Spleen (tissue), 11 donors: ENCODE measurements around the gene ACTN4. TPM values are rescaled to one million over a fixed set of nuclear protein-coding genes. Genes with fewer than 3 reads are reported as not detected.

ENCODE experiments used
- DNase-seq: peaks from one replicate; pipeline ENCODE4 v3.0.0-alpha.2; 2020
- H3K27ac ChIP-seq, 8 donors: fragments of 200-600 bp; sonication (generic) in 7 of 8; 1 replicate in 4 of 8; 2 replicates in 4 of 8; pipeline versions ENCODE4 v1.5.0 to v1.8.0; 2016 to 2021; ENCODE audit warnings: inconsistent platforms in 4 of 8, mild to moderate bottlenecking in 4 of 8, moderate library complexity in 1 of 8
- H3K27me3 ChIP-seq, 7 donors: fragments of 200-600 bp; sonication (generic) in 6 of 7; replicated peaks in 1 of 7; 1 replicate in 4 of 7; 2 replicates in 3 of 7; pipeline versions ENCODE4 v1.5.0 to v1.8.0; 2016 to 2021; ENCODE audit warnings: inconsistent platforms in 3 of 7, mild to moderate bottlenecking in 1 of 7
- H3K36me3 ChIP-seq, 6 donors: fragments of 200-600 bp; sonication (generic) in 5 of 6; 1 replicate in 4 of 6; 2 replicates in 2 of 6; pipeline versions ENCODE4 v1.5.0 to v1.8.0; 2016 to 2021; ENCODE audit warnings: inconsistent platforms in 2 of 6
- H3K4me1 ChIP-seq, 6 donors: fragments of 200-600 bp; sonication (generic) in 5 of 6; 1 replicate in 3 of 6; 2 replicates in 3 of 6; pipeline versions ENCODE4 v1.5.0 to v1.8.0; 2016 to 2021; ENCODE audit warnings: inconsistent platforms in 3 of 6
- H3K4me3 ChIP-seq, 8 donors: fragments of 200-600 bp; sonication (generic) in 7 of 8; 1 replicate in 4 of 8; 2 replicates in 4 of 8; pipeline versions ENCODE4 v1.5.0 to v1.8.0; 2016 to 2021; ENCODE audit warnings: inconsistent platforms in 4 of 8, mild to moderate bottlenecking in 4 of 8, moderate library complexity in 2 of 8
- H3K9me3 ChIP-seq, 8 donors: fragments of 200-600 bp; sonication (generic) in 7 of 8; 1 replicate in 4 of 8; 2 replicates in 4 of 8; pipeline versions ENCODE4 v1.5.0 to v1.8.0; 2016 to 2021; ENCODE audit warnings: inconsistent platforms in 4 of 8
- CTCF ChIP-seq, 11 experiments: fragments of 200-600 bp in 7 of 11; fragments of 450-650 bp in 4 of 11; sonication (generic) in 4 of 11; IDR thresholded peaks in 8 of 11; conservative IDR thresholded peaks in 3 of 11; 1 replicate in 7 of 11; 2 replicates in 4 of 11; pipeline versions ENCODE4 v1.4.0 to v1.8.0; 2016 to 2021; ENCODE audit warnings: antibody characterized with exemption in 11 of 11, inconsistent platforms in 4 of 11, mild to moderate bottlenecking in 1 of 11
- POLR2A ChIP-seq, 3 donors: fragments of 450-650 bp; IDR thresholded peaks; one replicate each; pipeline ENCODE4 v1.5.1; 2017; ENCODE audit warnings: antibody characterized with exemption in 3 of 3, mild to moderate bottlenecking in 1 of 3
- POLR2AphosphoS5 ChIP-seq, 3 donors: sonication (generic); formaldehyde crosslinking; IDR thresholded peaks; one replicate each; pipeline ENCODE4 v1.5.1; 2017; ENCODE audit warnings: antibody characterized with exemption in 3 of 3
- WGBS, 5 donors: extraction: QIAGEN DNeasy Blood & Tissue Kit in 3 of 5; methylation state at CpG; one replicate each; pipeline versions ENCODE4 v1.1.5 to v1.1.7; 2013 to 2018; 5-methylcytosine and 5-hydroxymethylcytosine counted together
- intact Hi-C: fragments of 100-400 bp; cut with DNase I; formaldehyde crosslinking; loops from one replicate; pipeline ENCODE4 v1.15.0; 2023; ENCODE audit warnings: low total_unique reads
- polyA plus RNA-seq, 3 donors: library from polyadenylated mRNA; stranded (reverse); fragments of 200-250 nt; gene quantifications; one replicate each; pipeline ENCODE4 v1.2.1, GENCODE V29; 2013
- total RNA-seq, 7 donors: library from RNA; depleted of rRNA in 3 of 7; stranded (reverse); fragments of >200 nt in 3 of 7; fragmentation: NEBNext Ultra II Directional in 4 of 7; extraction: Animal tissue kit (Norgen Biotek cat#: 25700) in 4 of 7; gene quantifications; one replicate each; pipeline versions ENCODE4 v1.1.0 to v1.2.1, GENCODE V29; 2016 to 2021
- donor health status: healthy with polysubstance abuse.
- donor health status: DM: no; HTN: no; CAD: no; lungs with moderate emphysema.
- donor health status: DM: no; HTN: no; CAD: no.
- donor health status: Bipolar disorder and iron deficiency.
- donor health status: healthy.
- donor health status: DM: no; HTN: no; CAD: no.
- donor health status: DM: yes; HTN: yes; CAD: no.

The ACTN4 gene
- total and polyA plus RNA-seq, 10 donors = 39.3 to 621 (median 408) TPM

DNA sequence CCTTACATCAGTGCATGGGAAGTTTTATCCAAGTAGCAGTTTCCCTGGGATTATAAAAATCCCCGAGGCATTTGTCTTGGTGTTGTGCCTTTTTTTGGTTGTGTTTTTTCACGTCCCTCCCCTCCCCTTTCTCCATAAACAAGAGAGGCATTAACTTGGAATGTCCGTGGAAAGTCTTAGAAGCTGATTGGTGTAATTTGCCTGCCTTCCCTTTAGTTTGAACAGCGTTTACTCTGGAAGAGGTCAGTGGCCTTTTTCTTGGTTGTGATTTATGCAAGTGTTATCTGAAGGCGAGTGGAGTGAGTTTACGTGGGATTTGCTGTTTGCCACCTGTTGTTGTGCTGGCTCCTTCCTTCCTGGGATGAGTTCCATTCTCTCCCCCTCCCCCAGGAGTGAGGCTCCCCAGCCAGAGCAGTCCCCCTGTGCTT lies 7.2 kb downstream of the ACTN4 start:
- no peak for TF ChIP-seq POLR2AphosphoS5 (IDR thresholded peaks at IDR 0.05)
- no peak for TF ChIP-seq CTCF (IDR thresholded peaks at IDR 0.05 in 8 of 11, conservative IDR thresholded peaks at IDR 0.05 in 3 of 11)
- no peak for TF ChIP-seq POLR2A (IDR thresholded peaks at IDR 0.05)
- DNase-seq = no peak
- Histone ChIP-seq H3K4me1 (peaks cover 80 to 100% (median 99%) of the 10 kb centered on the region in 6 donors), H3K27me3 (no peaks in the 10 kb centered on the region), H3K36me3 (peaks cover 0 to 36% (median 4%) of the 10 kb centered on the region in 6 donors), H3K9me3 (no peaks in the 10 kb centered on the region), H3K4me3 (no peak overlapping the region), H3K27ac (peak overlapping the region; percentile 27 to 94 (median 92))
- WGBS, 5 donors = 52 to 65% (median 58%) methylated on average over 6 of the region's 6 CpGs
- intact Hi-C loops = loop anchor here (10.0 kb wide), 1 partner anchor 50 kb away; no protein-coding TSS in a partner anchor

DNA sequence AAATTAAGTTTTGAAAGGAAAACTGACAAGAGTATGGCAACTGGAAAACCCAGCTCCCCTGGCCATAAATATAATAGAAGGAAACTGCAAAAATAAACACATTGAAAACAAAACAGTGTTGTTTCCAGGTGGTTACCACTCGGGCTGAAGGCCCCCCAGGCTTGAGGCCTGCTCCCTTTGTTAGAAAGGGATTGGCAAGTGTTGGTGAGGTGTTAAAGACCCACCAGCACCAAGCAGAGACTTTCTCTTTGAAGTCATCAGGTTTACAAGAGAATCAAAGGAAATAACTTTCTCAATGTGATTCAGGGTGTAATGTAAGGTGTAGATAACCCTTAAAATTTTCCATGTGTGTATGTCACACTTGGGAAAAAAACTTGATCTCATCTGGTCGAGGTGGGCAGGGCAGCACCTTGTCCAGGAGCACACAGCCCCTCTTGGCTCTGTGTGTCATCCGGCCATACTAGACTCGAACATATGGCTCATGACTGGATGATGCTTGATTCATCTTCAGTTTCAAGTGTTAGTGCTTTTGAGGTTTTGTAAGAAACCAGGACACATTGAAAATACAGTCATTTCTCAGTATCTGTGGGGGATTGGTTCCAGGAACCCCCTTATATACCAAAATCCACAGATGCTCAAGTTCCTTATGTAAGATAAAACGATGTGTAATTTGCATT lies 7.8 kb downstream of the ACTN4 start:
- intact Hi-C loops = loop anchor here (10.0 kb wide), 1 partner anchor 50 kb away; no protein-coding TSS in a partner anchor
- no peak overlapping the region for H3K4me3 ChIP-seq
- H3K27me3 ChIP-seq = no peaks in the 10 kb centered on the region
- peaks cover 0 to 37% (median 4%) of the 10 kb centered on the region in 6 donors for H3K36me3 ChIP-seq
- no peaks in the 10 kb centered on the region for H3K9me3 ChIP-seq
- 35 to 48% (median 44%) methylated on average over 5 of the region's 5 CpGs for whole genome bisulfite sequencing, 5 donors
- no peak for TF ChIP-seq CTCF (IDR thresholded peaks at IDR 0.05 in 8 of 11, conservative IDR thresholded peaks at IDR 0.05 in 3 of 11)
- TF ChIP-seq POLR2AphosphoS5 (IDR thresholded peaks at IDR 0.05) = no peak
- TF ChIP-seq POLR2A (IDR thresholded peaks at IDR 0.05) = no peak
- DNase-seq = no peak
- H3K27ac ChIP-seq = peak overlapping the region; percentile 27 to 94 (median 92)
- peaks cover 80 to 100% (median 99%) of the 10 kb centered on the region in 6 donors for H3K4me1 ChIP-seq

DNA sequence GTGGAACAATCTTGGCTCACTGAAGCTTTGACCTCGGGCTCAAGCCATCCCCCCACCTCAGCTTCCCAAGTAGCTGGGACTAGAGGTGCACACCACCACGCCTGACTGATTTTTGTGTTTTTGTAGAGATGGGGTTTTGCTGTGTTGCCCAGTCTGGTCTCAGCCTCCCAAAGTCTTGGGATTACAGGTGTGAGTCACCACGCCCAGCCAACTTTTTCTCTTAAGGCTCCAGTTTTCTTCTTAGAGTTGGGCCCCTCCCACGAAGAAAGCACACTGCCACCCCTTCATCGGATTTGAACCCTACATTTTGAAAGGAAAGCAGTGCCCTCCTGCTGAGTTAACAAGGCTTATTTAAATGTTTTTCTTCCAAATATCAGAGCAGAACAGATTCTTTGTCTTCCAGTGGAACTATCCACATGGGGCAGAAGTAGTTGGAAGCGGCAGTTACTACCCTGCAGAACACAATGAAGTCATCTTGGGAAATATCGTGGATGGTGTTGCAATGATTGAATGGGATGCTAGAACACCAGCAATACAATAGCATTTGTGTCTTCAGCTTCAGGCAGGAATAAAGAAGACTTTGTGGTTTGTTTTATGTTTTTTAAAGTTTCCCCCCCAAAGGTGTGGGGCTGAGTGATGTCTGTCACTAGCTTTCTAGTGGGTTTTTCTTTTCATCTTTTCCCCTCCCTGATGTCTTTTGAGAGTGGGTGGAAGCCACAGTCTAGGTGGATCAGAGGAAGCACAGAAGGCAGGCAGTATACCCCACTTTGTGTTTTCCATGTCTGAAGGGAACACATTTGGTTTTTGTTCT lies 8.9 kb downstream of the ACTN4 start:
- TF ChIP-seq POLR2A (IDR thresholded peaks at IDR 0.05) = no peak
- peak in 1 of 3 donors; percentile 9 for TF ChIP-seq POLR2AphosphoS5 (IDR thresholded peaks at IDR 0.05)
- Histone ChIP-seq H3K27ac (peak overlapping the region in 7 of 8 donors; percentile 83 to 94 (median 93)), H3K4me3 (no peak overlapping the region), H3K27me3 (no peaks in the 10 kb centered on the region), H3K9me3 (no peaks in the 10 kb centered on the region), H3K36me3 (peaks cover 0 to 48% (median 4%) of the 10 kb centered on the region in 6 donors), H3K4me1 (peaks cover 76 to 100% (median 99%) of the 10 kb centered on the region in 6 donors)
- 59 to 79% (median 64%) methylated on average over 7 of the region's 7 CpGs for WGBS, 5 donors
- DNase-seq = no peak
- intact Hi-C loops = loop anchor here (10.0 kb wide), 1 partner anchor 48 kb away; no protein-coding TSS in a partner anchor

GRCh38 chr19:38657633-38658222 lies 10.3 kb downstream of the ACTN4 start:
- Histone ChIP-seq H3K4me1 (peaks cover 75 to 100% (median 98%) of the 10 kb centered on the region in 6 donors), H3K27ac (peak overlapping the region in 7 of 8 donors; percentile 83 to 94 (median 93)), H3K27me3 (no peaks in the 10 kb centered on the region), H3K36me3 (peaks cover 0 to 58% (median 4%) of the 10 kb centered on the region in 6 donors), H3K9me3 (no peaks in the 10 kb centered on the region), H3K4me3 (no peak overlapping the region)
- 52 to 65% (median 56%) methylated on average over 8 of the region's 8 CpGs for WGBS, 5 donors
- intact Hi-C loops = loop anchor here (10.0 kb wide), 1 partner anchor 47 kb away; no protein-coding TSS in a partner anchor
- TF ChIP-seq POLR2A (IDR thresholded peaks at IDR 0.05) = no peak
- peak in 1 of 3 donors; percentile 12 for TF ChIP-seq POLR2AphosphoS5 (IDR thresholded peaks at IDR 0.05)
- no peak for DNase-seq
